Right atrium auricular region (tissue), 2 donors: ENCODE measurements around the gene GABPB1. TPM values are rescaled to one million over a fixed set of nuclear protein-coding genes. Genes with fewer than 3 reads are reported as not detected.

ENCODE experiments used
- DNase-seq: peaks from one replicate; pipeline ENCODE4 v3.0.0-alpha.2; 2019; ENCODE audit warnings: low spot score
- H3K27ac ChIP-seq, 2 donors: fragments of 200-600 bp; sonication (generic); 1 replicate in 1 of 2; 2 replicates in 1 of 2; pipeline ENCODE4 v1.5.1; 2016 to 2019
- H3K27me3 ChIP-seq, 2 donors: fragments of 200-600 bp; sonication (generic); one replicate each; pipeline versions ENCODE4 v1.5.1 to v1.6.0; 2017 to 2019
- H3K36me3 ChIP-seq: fragments of 200-600 bp; sonication (generic); one replicate; pipeline ENCODE4 v1.5.1; 2016
- H3K4me1 ChIP-seq, 2 donors: fragments of 200-600 bp; sonication (generic); one replicate each; pipeline versions ENCODE4 v1.5.1 to v1.6.0; 2017 to 2019
- H3K4me3 ChIP-seq, 2 donors: fragments of 200-600 bp; sonication (generic); 1 replicate in 1 of 2; 2 replicates in 1 of 2; pipeline ENCODE4 v1.5.1; 2017 to 2019; ENCODE audit warnings: mild to moderate bottlenecking in 1 of 2, moderate library complexity in 1 of 2
- H3K9me3 ChIP-seq, 2 donors: fragments of 200-600 bp; sonication (generic); one replicate each; pipeline ENCODE4 v1.5.1; 2019
- total RNA-seq, 2 donors: library from RNA; depleted of rRNA; stranded (reverse); fragments of >200 nt; gene quantifications; one replicate each; pipeline ENCODE4 v1.1.0, GENCODE V29; 2016
- TF ChIP-seq, protein P1 (sequence below), 2 donors: fragments of 200-600 bp; sonication (generic); IDR thresholded peaks; one replicate each; pipeline ENCODE4 v1.5.1; 2019; ENCODE audit warnings: antibody characterized with exemption in 2 of 2

The GABPB1 gene
- total RNA-seq, 2 donors from 2014 or later: 11.5 to 13.9 TPM

DNA sequence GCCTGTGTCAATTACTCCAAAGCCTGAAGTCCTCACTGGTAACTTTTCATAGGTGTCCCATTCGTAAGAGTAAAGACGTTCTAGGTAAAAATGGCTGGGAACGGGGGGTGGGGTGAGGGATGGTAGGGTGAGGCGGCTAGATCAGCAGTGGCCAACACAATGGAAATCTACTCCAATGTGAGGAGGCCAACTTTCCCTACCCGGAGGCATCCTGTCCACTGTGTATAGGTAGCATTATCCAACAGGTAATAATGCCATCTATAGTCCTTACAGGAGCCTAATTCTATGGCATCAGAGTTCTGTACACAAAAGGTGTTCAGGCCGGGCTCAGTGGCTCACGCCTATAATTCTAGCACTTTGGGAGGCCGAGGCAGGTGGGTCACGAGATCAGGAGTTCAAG lies 118.6 kb downstream of the GABPB1 start:
- Histone ChIP-seq H3K4me3 (no peak overlapping the region), H3K36me3 (no peaks in the 10 kb centered on the region), H3K9me3 (no peaks in the 10 kb centered on the region), H3K27ac (no peak overlapping the region), H3K27me3 (no peaks in the 10 kb centered on the region), H3K4me1 (no peaks in the 10 kb centered on the region)
- DNase-seq: no peak
- TF ChIP-seq, protein P1, sequence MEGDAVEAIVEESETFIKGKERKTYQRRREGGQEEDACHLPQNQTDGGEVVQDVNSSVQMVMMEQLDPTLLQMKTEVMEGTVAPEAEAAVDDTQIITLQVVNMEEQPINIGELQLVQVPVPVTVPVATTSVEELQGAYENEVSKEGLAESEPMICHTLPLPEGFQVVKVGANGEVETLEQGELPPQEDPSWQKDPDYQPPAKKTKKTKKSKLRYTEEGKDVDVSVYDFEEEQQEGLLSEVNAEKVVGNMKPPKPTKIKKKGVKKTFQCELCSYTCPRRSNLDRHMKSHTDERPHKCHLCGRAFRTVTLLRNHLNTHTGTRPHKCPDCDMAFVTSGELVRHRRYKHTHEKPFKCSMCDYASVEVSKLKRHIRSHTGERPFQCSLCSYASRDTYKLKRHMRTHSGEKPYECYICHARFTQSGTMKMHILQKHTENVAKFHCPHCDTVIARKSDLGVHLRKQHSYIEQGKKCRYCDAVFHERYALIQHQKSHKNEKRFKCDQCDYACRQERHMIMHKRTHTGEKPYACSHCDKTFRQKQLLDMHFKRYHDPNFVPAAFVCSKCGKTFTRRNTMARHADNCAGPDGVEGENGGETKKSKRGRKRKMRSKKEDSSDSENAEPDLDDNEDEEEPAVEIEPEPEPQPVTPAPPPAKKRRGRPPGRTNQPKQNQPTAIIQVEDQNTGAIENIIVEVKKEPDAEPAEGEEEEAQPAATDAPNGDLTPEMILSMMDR (IDR thresholded peaks at IDR 0.05): no peak

DNA sequence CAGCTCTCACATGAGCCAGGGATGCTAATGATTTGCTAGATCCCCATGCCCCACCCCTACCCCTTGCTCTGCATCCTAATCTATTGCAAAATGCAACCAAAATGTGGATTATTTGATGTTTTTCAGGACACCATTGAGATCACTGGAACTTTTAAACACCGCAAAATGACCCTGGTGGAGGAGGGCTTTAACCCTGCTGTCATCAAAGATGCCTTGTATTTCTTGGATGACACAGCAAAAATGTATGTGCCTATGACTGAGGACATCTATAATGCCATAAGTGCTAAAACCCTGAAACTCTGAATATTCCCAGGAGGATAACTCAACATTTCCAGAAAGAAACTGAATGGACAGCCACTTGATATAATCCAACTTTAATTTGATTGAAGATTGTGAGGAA lies 119.2 kb downstream of the GABPB1 start:
- TF ChIP-seq, protein P1 (IDR thresholded peaks at IDR 0.05): no peak
- no peaks in the 10 kb centered on the region for H3K27me3 ChIP-seq
- H3K4me1 ChIP-seq: no peaks in the 10 kb centered on the region
- DNase-seq: no peak
- no peaks in the 10 kb centered on the region for H3K9me3 ChIP-seq
- H3K4me3 ChIP-seq: no peak overlapping the region
- H3K36me3 ChIP-seq: no peaks in the 10 kb centered on the region
- H3K27ac ChIP-seq: no peak overlapping the region

DNA sequence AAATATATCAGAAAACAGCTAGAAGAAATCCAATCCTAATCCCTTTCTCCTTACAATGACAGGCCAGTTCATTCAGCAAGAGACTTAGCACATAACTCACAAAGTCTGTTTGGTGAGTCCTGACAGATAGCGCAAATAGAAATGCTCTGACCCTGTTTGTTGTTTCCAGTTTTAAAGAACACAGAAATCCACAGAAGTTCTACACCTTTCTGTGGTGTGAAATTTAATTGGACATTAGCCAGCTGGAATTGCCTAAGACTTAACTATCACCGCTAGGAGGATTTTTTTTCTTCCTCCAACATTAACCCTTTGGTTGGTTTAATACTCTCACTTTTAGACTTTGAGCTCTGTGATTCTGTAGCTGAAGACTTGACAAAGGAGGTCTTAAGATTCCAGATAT lies 120.2 kb downstream of the GABPB1 start:
- Histone ChIP-seq H3K4me1 (no peaks in the 10 kb centered on the region), H3K9me3 (no peaks in the 10 kb centered on the region), H3K4me3 (no peak overlapping the region), H3K27me3 (no peaks in the 10 kb centered on the region), H3K27ac (no peak overlapping the region), H3K36me3 (no peaks in the 10 kb centered on the region)
- no peak for DNase-seq
- TF ChIP-seq, protein P1 (IDR thresholded peaks at IDR 0.05): no peak

DNA sequence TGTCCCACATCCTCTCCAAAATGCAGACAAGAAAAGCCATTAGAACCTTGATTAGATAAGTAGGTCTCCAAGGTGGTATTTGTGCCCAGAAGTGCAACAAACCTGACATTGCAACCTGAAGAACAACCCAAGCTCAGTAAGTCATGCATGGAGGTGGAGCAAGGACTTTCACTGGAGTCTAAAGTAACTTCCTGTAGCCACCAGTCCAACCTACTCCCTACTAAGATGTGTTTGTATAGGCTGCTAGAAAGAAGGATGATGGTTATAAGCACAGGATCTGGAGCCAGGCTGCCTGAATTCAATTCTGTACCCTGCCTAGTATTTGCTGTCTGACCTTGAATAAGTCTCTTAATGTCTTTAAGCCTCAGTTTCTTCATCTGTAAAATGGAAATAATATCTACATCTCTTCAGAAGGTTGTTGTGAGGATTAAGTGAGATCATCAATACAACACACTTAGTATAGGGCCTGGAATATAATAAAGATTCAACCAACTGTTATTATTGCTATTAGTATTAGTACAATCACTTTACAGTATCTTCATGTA lies 121.7 kb downstream of the GABPB1 start:
- TF ChIP-seq, protein P1 (IDR thresholded peaks at IDR 0.05): no peak
- H3K4me1 ChIP-seq: no peaks in the 10 kb centered on the region
- H3K36me3 ChIP-seq: no peaks in the 10 kb centered on the region
- no peaks in the 10 kb centered on the region for H3K9me3 ChIP-seq
- no peak for DNase-seq
- no peaks in the 10 kb centered on the region for H3K27me3 ChIP-seq
- H3K27ac ChIP-seq: no peak overlapping the region
- no peak overlapping the region for H3K4me3 ChIP-seq

DNA sequence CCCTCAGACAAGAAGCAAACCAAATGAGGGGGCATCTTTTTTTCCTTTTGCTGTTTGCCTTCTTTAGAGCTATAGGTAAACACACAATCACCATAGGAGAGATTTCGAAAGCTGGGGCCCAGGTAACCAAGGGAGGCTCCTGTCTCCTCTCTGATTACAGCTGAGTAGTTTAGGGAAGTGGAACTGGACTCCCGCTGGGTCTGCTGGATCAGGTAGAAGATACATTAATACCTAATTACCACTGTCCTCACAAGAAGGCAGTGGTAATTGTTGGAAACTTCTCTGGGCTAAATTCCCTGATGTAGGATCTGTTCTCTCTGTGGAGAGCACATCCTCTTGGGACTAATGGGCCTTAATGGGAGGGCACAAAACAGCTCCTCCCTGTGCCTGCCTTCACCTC lies 122.2 kb downstream of the GABPB1 start:
- no peak for DNase-seq
- Histone ChIP-seq H3K27me3 (no peaks in the 10 kb centered on the region), H3K9me3 (no peaks in the 10 kb centered on the region), H3K4me3 (no peak overlapping the region), H3K27ac (no peak overlapping the region), H3K4me1 (no peaks in the 10 kb centered on the region), H3K36me3 (no peaks in the 10 kb centered on the region)
- TF ChIP-seq, protein P1 (IDR thresholded peaks at IDR 0.05): no peak

DNA sequence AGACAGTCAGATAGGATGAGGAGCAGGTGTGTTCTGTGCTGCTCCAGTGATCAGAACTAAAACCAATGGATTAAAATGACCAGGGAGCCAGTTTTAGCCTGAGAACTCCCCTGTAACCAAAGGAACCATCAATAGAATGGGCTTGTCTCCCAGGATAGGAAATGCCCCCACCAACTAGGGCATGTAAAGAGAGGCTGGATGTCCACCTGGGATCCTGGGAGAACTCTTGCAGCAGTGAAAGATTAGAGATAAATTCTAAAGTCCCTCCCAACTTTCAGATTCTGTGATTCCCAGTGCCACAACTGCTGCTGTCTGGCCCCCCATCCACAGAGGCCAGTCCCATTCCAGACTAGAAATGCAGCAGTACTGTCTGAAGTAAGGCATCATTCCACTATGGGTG lies 123.2 kb downstream of the GABPB1 start:
- TF ChIP-seq, protein P1 (IDR thresholded peaks at IDR 0.05): no peak
- DNase-seq: no peak
- Histone ChIP-seq H3K9me3 (no peaks in the 10 kb centered on the region), H3K4me3 (no peak overlapping the region), H3K4me1 (no peaks in the 10 kb centered on the region), H3K27me3 (no peaks in the 10 kb centered on the region), H3K27ac (no peak overlapping the region), H3K36me3 (no peaks in the 10 kb centered on the region)
